Ovary (tissue), 9 donors: ENCODE data around the gene TET3. TPM values are rescaled to one million over a fixed set of nuclear protein-coding genes. Genes with fewer than 3 reads are reported as not detected.

Source experiments
- DNase-seq, 5 donors: peaks; one replicate each; pipeline ENCODE4 v3.0.0-alpha.2; 2019 to 2020
- H3K27ac ChIP-seq, 2 donors: fragments of 200-600 bp; one replicate each; pipeline versions ENCODE4 v1.5.1 to v1.8.0; 2019 to 2022
- H3K27me3 ChIP-seq: fragments of 200-600 bp; one replicate; pipeline ENCODE4 v1.8.0; 2022
- H3K36me3 ChIP-seq: fragments of 200-600 bp; sonication (generic); one replicate; pipeline ENCODE4 v1.5.1; 2019
- H3K4me1 ChIP-seq: one replicate; pipeline ENCODE4 v1.8.1; 2013; ENCODE audit warnings: mild to moderate bottlenecking, moderate library complexity; ENCODE audit not compliant: insufficient read depth
- H3K4me3 ChIP-seq: fragments of 200-600 bp; sonication (generic); one replicate; pipeline ENCODE4 v1.5.1; 2017
- H3K9me3 ChIP-seq, 2 donors: fragments of 200-600 bp in 1 of 2; sonication (generic) in 1 of 2; one replicate each; pipeline versions ENCODE4 v1.5.1 to v1.8.1; 2013 to 2019; ENCODE audit warnings: mild to moderate bottlenecking in 1 of 2, moderate library complexity in 1 of 2
- EP300 ChIP-seq: sonication (generic); formaldehyde crosslinking; IDR thresholded peaks from one replicate; pipeline ENCODE4 v1.6.1; 2017; ENCODE audit warnings: antibody characterized with exemption
- POLR2A ChIP-seq: fragments of 450-650 bp; IDR thresholded peaks from one replicate; pipeline ENCODE4 v1.6.1; 2017; ENCODE audit warnings: antibody characterized with exemption, mild to moderate bottlenecking, moderate library complexity
- WGBS, 3 donors: extraction: QIAGEN DNeasy Blood & Tissue Kit in 1 of 3; methylation state at CpG; one replicate each; pipeline versions ENCODE4 v1.1.5 to v1.1.7; 2013 to 2017; 5-methylcytosine and 5-hydroxymethylcytosine counted together
- intact Hi-C, 4 donors: fragments of 100-400 bp; cut with DNase I; formaldehyde crosslinking; loops; one replicate each; pipeline versions ENCODE4 v1.11.0 to v1.15.1; 2022 to 2023
- polyA plus RNA-seq, 2 donors: library from polyadenylated mRNA; stranded (reverse); fragments of 200-250 nt in 1 of 2; fragments of 350-450 nt in 1 of 2; fragmentation: Illumina TruSeq in 1 of 2; extraction: RNeasy Lipid Tissue Mini Kit (QIAGEN cat#74804) in 1 of 2; gene quantifications; one replicate each; pipeline ENCODE4 v1.2.3, GENCODE V29; 2013 to 2014
- total RNA-seq, 7 donors: library from RNA; depleted of rRNA in 2 of 7; stranded (reverse); fragments of >200 nt in 2 of 7; fragmentation: NEBNext Ultra II Directional in 3 of 7; extraction: Animal tissue kit (Norgen Biotek cat#: 25700) in 3 of 7; gene quantifications; one replicate each; pipeline versions ENCODE4 v1.1.0 to v1.2.4, GENCODE V29; 2016 to 2023
- TF ChIP-seq, protein P1 (sequence below), 3 donors: fragments of 450-650 bp in 2 of 3; fragments of 200-600 bp in 1 of 3; IDR thresholded peaks; one replicate each; pipeline versions ENCODE4 v1.5.1 to v1.8.0; 2016 to 2022; ENCODE audit warnings: antibody characterized with exemption in 3 of 3, mild to moderate bottlenecking in 1 of 3
- donor health status: DM: no; HTN: no; CAD: no; lungs with moderate emphysema.
- donor health status: DM: no; HTN: no; CAD: no.
- donor health status: Bipolar disorder and iron deficiency.
- donor health status: DM: yes; HTN: yes; CAD: no.
- donor health status: DM: no; HTN: no; CAD: no.
- donor health status: DM: yes; HTN: yes; CAD: no.

The TET3 gene
- total and polyA plus RNA-seq, 9 donors: 2.6 to 13.5 (median 6.8) TPM

DNA sequence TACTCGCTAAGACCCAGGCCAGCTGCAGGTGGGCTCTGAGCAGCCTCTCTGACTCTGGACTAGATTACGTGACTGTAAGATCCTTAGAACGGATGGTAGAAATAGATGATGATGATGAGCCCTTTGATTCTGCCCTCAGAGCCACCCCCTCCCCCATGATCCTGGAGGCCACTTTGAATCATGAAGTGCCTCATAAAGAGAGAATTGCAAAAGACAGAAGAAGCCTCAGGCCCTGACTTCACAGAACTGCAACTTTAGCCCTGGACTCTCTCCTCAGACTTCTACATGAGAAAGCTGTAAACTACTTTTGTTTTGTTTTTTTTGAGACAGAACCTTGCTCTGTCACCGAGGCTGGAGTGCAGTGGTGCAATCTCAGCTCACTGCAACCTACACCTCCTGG lies 15.4 kb upstream of the TET3 start:
- intact Hi-C loops: no loop called here
- H3K27me3 ChIP-seq: no peaks in the 10 kb centered on the region
- H3K36me3 ChIP-seq: no peaks in the 10 kb centered on the region
- H3K4me3 ChIP-seq: no peak overlapping the region
- H3K9me3 ChIP-seq: no peaks in the 10 kb centered on the region
- H3K4me1 ChIP-seq: peaks cover 4% of the 10 kb centered on the region
- WGBS, 3 donors: 80 to 86% (median 83%) methylated on average over 4 of the region's 4 CpGs
- DNase-seq: no peak
- TF ChIP-seq, protein P1, sequence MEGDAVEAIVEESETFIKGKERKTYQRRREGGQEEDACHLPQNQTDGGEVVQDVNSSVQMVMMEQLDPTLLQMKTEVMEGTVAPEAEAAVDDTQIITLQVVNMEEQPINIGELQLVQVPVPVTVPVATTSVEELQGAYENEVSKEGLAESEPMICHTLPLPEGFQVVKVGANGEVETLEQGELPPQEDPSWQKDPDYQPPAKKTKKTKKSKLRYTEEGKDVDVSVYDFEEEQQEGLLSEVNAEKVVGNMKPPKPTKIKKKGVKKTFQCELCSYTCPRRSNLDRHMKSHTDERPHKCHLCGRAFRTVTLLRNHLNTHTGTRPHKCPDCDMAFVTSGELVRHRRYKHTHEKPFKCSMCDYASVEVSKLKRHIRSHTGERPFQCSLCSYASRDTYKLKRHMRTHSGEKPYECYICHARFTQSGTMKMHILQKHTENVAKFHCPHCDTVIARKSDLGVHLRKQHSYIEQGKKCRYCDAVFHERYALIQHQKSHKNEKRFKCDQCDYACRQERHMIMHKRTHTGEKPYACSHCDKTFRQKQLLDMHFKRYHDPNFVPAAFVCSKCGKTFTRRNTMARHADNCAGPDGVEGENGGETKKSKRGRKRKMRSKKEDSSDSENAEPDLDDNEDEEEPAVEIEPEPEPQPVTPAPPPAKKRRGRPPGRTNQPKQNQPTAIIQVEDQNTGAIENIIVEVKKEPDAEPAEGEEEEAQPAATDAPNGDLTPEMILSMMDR (IDR thresholded peaks at IDR 0.05): no peak
- no peak for TF ChIP-seq EP300
- no peak for TF ChIP-seq POLR2A
- H3K27ac ChIP-seq: no peak overlapping the region

DNA sequence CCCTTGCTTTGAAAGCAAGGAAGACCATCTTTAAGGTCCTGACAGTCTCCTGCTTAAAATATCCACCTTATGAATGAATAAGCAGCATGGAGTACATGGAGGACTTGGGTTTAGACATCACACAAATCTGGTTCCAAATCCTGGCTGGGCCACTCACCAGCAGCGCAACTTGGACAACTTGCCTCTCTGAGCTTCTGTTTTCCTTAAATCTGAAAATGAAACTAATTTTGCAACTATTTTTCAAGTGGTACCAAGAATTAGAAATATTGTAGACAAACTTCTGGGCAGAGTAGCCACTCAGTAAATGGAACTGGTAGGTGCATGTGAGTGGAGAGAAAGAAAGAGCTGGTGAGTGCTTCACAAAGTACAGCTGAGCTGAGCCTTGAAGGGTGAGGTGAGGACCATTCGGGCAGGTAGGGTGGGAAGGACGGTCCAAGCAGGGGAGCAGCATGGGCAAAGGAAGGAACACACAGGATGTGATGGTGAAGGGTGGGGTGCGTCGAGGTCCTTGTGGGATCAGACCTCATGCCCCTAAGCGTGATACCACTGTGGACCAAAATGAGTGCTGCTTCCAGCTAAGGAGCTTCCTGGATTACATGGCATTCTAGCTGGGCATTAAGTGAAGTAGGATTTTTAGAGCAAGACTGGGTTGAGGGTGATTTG lies 14.4 kb upstream of the TET3 start:
- no peaks in the 10 kb centered on the region for H3K9me3 ChIP-seq
- no peaks in the 10 kb centered on the region for H3K36me3 ChIP-seq
- intact Hi-C loops: no loop called here
- no peaks in the 10 kb centered on the region for H3K27me3 ChIP-seq
- WGBS, 3 donors: 86 to 92% (median 90%) methylated on average over 6 of the region's 6 CpGs
- DNase-seq: no peak
- no peak overlapping the region for H3K4me3 ChIP-seq
- H3K4me1 ChIP-seq: peaks cover 4% of the 10 kb centered on the region
- no peak overlapping the region for H3K27ac ChIP-seq
- TF ChIP-seq EP300 (no peak), POLR2A (no peak)
- TF ChIP-seq, protein P1 (IDR thresholded peaks at IDR 0.05): no peak

DNA sequence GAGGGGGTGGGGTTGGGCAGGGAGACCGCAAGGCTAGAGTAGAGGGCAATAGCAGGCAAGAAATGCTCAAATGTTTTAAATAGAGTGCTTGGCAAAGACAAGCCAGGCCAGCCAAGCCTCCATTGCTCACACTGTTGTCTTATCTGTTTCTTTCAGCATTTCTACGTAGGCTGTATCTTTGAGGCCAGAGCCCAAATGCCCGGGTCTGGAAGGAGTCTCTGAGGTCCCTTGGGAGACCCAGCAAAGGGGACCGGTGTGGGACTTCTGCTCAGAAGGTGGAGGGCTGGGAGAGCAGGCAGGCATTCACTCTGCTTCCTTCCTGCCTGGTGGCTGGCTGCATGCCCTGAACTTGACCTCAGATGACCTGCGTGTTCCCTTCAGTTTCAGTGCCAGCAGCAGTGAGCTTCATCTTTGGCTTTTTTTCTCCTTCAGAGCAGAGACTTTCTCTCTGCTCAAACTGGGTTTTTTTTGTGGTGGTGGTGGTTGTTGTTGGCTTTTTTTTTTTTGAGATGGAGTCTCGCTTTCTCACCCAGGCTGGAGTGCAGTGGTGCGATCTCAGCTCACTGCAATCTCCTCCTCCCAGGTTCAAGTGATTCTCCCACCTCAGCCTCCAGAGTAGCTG lies 13.7 kb upstream of the TET3 start:
- intact Hi-C loops: no loop called here
- WGBS, 3 donors: 40 to 44% (median 41%) methylated on average over 7 of the region's 7 CpGs
- H3K9me3 ChIP-seq: no peaks in the 10 kb centered on the region
- H3K4me3 ChIP-seq: no peak overlapping the region
- H3K4me1 ChIP-seq: peaks cover 4% of the 10 kb centered on the region
- no peaks in the 10 kb centered on the region for H3K27me3 ChIP-seq
- TF ChIP-seq POLR2A (no peak), EP300 (no peak)
- TF ChIP-seq, protein P1 (IDR thresholded peaks at IDR 0.05): no peak
- peak; percentile 46 to 88 (median 67) for DNase-seq
- H3K36me3 ChIP-seq: no peaks in the 10 kb centered on the region
- no peak overlapping the region for H3K27ac ChIP-seq

DNA sequence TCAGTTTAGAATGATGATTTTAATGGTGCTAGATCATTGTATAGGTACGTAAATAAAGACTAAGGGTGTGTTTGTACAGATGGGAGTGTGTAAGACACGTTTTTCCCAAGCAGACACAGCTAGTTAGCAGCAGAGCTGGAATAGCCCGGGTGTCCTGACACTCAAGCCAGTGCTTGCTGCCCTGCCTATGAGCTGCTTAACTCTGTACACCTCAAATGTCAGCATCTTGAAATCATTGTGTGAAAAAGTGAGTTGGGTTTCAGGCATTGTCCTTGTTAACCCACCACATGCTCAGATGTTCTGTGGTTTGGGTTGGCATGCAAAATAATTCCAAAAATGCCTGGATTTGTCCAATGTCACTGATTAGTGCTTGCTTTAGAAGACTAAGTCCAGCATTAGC lies 13.0 kb upstream of the TET3 start:
- H3K27me3 ChIP-seq: no peaks in the 10 kb centered on the region
- intact Hi-C loops: no loop called here
- no peak overlapping the region for H3K27ac ChIP-seq
- DNase-seq: no peak
- WGBS, 3 donors: 69 to 82% (median 71%) methylated on average over 3 of the region's 3 CpGs
- H3K9me3 ChIP-seq: no peaks in the 10 kb centered on the region
- TF ChIP-seq, protein P1 (IDR thresholded peaks at IDR 0.05): no peak
- TF ChIP-seq POLR2A (no peak), EP300 (no peak)
- no peak overlapping the region for H3K4me3 ChIP-seq
- H3K4me1 ChIP-seq: peaks cover 4% of the 10 kb centered on the region
- no peaks in the 10 kb centered on the region for H3K36me3 ChIP-seq
